ENCODE data around the gene FCN2. TPM values are rescaled to one million over a fixed set of nuclear protein-coding genes. Genes with fewer than 3 reads are reported as not detected.

The FCN2 gene
- polyA plus RNA-seq, 1 donor (not counting 4 experiments of a cell fraction or from before 2014, with no cell fraction given): not detected

DNA sequence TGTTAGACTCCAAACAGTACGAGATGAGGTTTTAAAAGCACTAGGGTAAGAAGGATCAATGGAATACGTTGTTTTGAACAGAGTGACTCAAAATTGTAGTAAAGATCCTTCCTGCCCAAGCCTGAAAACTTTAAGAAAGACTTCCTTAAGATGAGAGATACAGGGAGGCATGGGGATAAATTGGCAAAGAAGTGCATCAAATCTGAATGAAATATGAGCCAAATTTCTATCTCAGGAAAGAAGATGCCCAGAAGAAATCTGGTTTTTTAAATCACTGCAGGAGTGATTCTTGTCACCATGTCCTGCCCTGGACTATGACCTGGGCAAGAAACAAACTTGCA is 14.9 kb downstream of the FCN2 start:
- Histone ChIP-seq H4K20me1 (ENCODE audit: control insufficient read depth, extremely low read depth, insufficient read depth, low read length) (no peaks in the 10 kb centered on the region), H3K36me3 (ENCODE audit: control insufficient read depth in 2 of 2, extremely low read depth in 1 of 2, insufficient read depth in 2 of 2, low read length in 2 of 2) (no peaks in the 10 kb centered on the region), H2AFZ (ENCODE audit: control insufficient read depth, low read length) (no peak overlapping the region), H3K4me2 (ENCODE audit: control insufficient read depth, extremely low read depth, insufficient read depth, low read depth, low read length) (no peak overlapping the region), H3K9ac (ENCODE audit: control insufficient read depth, extremely low read depth, insufficient read depth, low read length) (no peak overlapping the region), H3K9me1 (ENCODE audit: control insufficient read depth, extremely low read depth, insufficient read depth, low read length) (no peaks in the 10 kb centered on the region), H3K9me3 (ENCODE audit: control insufficient read depth, low read depth, low read length) (no peaks in the 10 kb centered on the region), H3K27ac (ENCODE audit: control insufficient read depth, insufficient read depth, low read length) (no peak overlapping the region), H3K79me2 (ENCODE audit: control insufficient read depth, insufficient read depth, low read length) (no peaks in the 10 kb centered on the region), H3K4me3 (ENCODE audit: control insufficient read depth in 2 of 3, extremely low read depth in 1 of 3, insufficient read depth in 2 of 3, low read depth in 1 of 3, low read length in 3 of 3) (no peak overlapping the region), H3K27me3 (ENCODE audit: control insufficient read depth, extremely low read depth, insufficient read depth, low read length) (peaks cover 9% of the 10 kb centered on the region), H3K4me1 (ENCODE audit: control insufficient read depth, extremely low read depth, insufficient read depth, low read length) (peaks cover 3% of the 10 kb centered on the region)
- DNase-seq (ENCODE audit: low read depth, low spot score): no peak
- dilution Hi-C loops (cut with MboI; ENCODE audit: extremely low pct_ligation_motif_present, low sequenced_read_pairs): no loop called here
- no peak for FAIRE-seq
- TF ChIP-seq EZH2 (IDR thresholded peaks at IDR 0.05; ENCODE audit: low read length): no peak
- TF ChIP-seq, protein P1, sequence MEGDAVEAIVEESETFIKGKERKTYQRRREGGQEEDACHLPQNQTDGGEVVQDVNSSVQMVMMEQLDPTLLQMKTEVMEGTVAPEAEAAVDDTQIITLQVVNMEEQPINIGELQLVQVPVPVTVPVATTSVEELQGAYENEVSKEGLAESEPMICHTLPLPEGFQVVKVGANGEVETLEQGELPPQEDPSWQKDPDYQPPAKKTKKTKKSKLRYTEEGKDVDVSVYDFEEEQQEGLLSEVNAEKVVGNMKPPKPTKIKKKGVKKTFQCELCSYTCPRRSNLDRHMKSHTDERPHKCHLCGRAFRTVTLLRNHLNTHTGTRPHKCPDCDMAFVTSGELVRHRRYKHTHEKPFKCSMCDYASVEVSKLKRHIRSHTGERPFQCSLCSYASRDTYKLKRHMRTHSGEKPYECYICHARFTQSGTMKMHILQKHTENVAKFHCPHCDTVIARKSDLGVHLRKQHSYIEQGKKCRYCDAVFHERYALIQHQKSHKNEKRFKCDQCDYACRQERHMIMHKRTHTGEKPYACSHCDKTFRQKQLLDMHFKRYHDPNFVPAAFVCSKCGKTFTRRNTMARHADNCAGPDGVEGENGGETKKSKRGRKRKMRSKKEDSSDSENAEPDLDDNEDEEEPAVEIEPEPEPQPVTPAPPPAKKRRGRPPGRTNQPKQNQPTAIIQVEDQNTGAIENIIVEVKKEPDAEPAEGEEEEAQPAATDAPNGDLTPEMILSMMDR (optimal IDR thresholded peaks at IDR 0.05 in 1 of 3, IDR thresholded peaks at IDR 0.05 in 1 of 3, conservative IDR thresholded peaks at IDR 0.05 in 1 of 3; ENCODE audit: extremely low read depth in 1 of 3, insufficient read depth in 2 of 3, low read length in 3 of 3): no peak

DNA sequence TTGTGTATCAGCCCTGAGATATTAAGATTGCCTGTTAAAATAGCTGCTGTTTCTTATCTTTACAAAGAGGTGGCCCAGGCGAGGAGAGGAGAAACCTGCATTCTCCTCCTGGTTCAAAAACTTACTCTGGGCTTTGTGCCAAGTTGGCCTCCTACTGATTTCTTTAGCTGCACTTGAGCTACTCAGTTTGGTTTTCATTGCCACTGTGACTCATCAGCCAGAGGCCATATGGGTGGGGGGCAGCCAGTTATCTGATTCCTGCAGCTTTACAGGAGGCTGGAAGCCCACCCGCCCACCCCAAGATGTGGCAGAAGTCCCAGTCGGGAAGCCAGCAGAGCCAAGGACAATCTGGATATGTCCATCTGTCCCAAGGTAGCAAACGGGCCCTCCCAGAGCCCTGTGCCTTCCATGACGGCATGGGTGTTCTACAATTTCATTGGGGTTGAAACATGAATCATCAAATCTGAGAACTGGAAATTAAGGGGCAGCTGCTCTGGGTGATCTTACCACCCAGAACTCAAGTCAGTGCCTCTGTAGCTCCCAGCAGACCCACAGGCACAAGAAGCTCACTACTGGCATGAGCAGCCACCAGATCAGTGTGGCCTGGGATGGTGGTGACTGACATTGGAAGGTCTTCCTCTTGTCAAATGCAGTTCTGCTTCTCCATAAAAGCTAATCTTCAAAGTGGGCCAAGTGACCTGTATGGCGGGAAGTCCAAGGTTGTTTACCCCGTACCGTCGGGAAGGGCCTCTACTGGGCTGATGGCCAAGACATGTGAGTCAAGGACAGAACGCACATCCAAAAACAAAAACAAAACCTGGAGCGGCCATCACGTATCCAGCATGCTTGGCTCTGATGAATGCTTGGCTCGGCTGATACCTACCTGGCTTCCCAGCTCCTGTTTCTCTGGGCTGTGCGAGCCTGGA is 15.6 kb downstream of the FCN2 start:
- FAIRE-seq (no peak), DNase-seq (ENCODE audit: low read depth, low spot score) (no peak)
- Histone ChIP-seq H3K27ac (ENCODE audit: control insufficient read depth, insufficient read depth, low read length) (no peak overlapping the region), H3K27me3 (ENCODE audit: control insufficient read depth, extremely low read depth, insufficient read depth, low read length) (peaks cover 9% of the 10 kb centered on the region), H3K4me2 (ENCODE audit: control insufficient read depth, extremely low read depth, insufficient read depth, low read depth, low read length) (no peak overlapping the region), H4K20me1 (ENCODE audit: control insufficient read depth, extremely low read depth, insufficient read depth, low read length) (no peaks in the 10 kb centered on the region), H3K36me3 (ENCODE audit: control insufficient read depth in 2 of 2, extremely low read depth in 1 of 2, insufficient read depth in 2 of 2, low read length in 2 of 2) (no peaks in the 10 kb centered on the region), H3K4me3 (ENCODE audit: control insufficient read depth in 2 of 3, extremely low read depth in 1 of 3, insufficient read depth in 2 of 3, low read depth in 1 of 3, low read length in 3 of 3) (no peak overlapping the region), H2AFZ (ENCODE audit: control insufficient read depth, low read length) (no peak overlapping the region), H3K9ac (ENCODE audit: control insufficient read depth, extremely low read depth, insufficient read depth, low read length) (no peak overlapping the region), H3K9me3 (ENCODE audit: control insufficient read depth, low read depth, low read length) (no peaks in the 10 kb centered on the region), H3K79me2 (ENCODE audit: control insufficient read depth, insufficient read depth, low read length) (no peaks in the 10 kb centered on the region), H3K4me1 (ENCODE audit: control insufficient read depth, extremely low read depth, insufficient read depth, low read length) (peaks cover 3% of the 10 kb centered on the region), H3K9me1 (ENCODE audit: control insufficient read depth, extremely low read depth, insufficient read depth, low read length) (no peaks in the 10 kb centered on the region)
- no peak for TF ChIP-seq EZH2 (IDR thresholded peaks at IDR 0.05; ENCODE audit: low read length)
- TF ChIP-seq, protein P1 (optimal IDR thresholded peaks at IDR 0.05 in 1 of 3, IDR thresholded peaks at IDR 0.05 in 1 of 3, conservative IDR thresholded peaks at IDR 0.05 in 1 of 3; ENCODE audit: extremely low read depth in 1 of 3, insufficient read depth in 2 of 3, low read length in 3 of 3): no peak
- dilution Hi-C loops (cut with MboI; ENCODE audit: extremely low pct_ligation_motif_present, low sequenced_read_pairs): no loop called here

All from keratinocyte (primary cell).